HAP-1 (cell line): ENCODE data around the gene PLCH1.
A peak's percentile ranks its signal among the peaks of the same experiment; 100 is the strongest.
"Not testable (repeated sequence)": the region's sequence is repeated elsewhere in the genome, so short reads cannot be mapped to it uniquely, and the experiment has no call there.

Experiments
- DNase-seq, 2 experiments: peaks; one replicate each; pipeline ENCODE4 v3.0.0-alpha.2; 2016 to 2020; ENCODE audit warnings: low spot score in 2 of 2
- H3K27me3 ChIP-seq: fragments of 250-450 bp; sonication (Bioruptor Pico); 2 replicates; pipeline ENCODE4 v1.5.1; 2020; ENCODE audit warnings: low read depth, mild to moderate bottlenecking, moderate library complexity
- H3K36me3 ChIP-seq: fragments of 250-450 bp; sonication (Bioruptor Pico); replicated peaks from 2 replicates; pipeline ENCODE4 v1.5.1; 2020; ENCODE audit warnings: mild to moderate bottlenecking
- H3K4me1 ChIP-seq: fragments of 250-450 bp; sonication (Bioruptor Pico); 2 replicates; pipeline ENCODE4 v1.5.1; 2020; ENCODE audit warnings: mild to moderate bottlenecking
- H3K4me3 ChIP-seq: fragments of 250-450 bp; sonication (Bioruptor Pico); 2 replicates; pipeline ENCODE4 v1.5.1; 2020; ENCODE audit warnings: mild to moderate bottlenecking, moderate library complexity
- H3K9me3 ChIP-seq: fragments of 250-450 bp; sonication (Bioruptor Pico); 2 replicates; pipeline ENCODE4 v1.5.1; 2020; ENCODE audit warnings: mild to moderate bottlenecking, moderate library complexity
- in situ Hi-C: fragments of 300-500 bp; cut with MboI; formaldehyde crosslinking; loops from 3 replicates; pipeline ENCODE4 v1.14.3; 2020; ENCODE audit warnings: low sequenced_read_pairs, inconsistent platforms, mixed read lengths

Gene PLCH1

GRCh38 chr3:155398046-155398445, 346.8 kb downstream of the PLCH1 start:
- H3K4me3 ChIP-seq, result no peak overlapping the region
- in situ Hi-C loops, result no loop called here
- H3K4me1 ChIP-seq, result no peaks in the 10 kb centered on the region
- H3K27me3 ChIP-seq, result no peaks in the 10 kb centered on the region
- peaks cover 3% of the 10 kb centered on the region; the same call in 1 of the 2 replicates for H3K9me3 ChIP-seq
- no peaks in the 10 kb centered on the region for H3K36me3 ChIP-seq
- no peak for DNase-seq

GRCh38 chr3:155394896-155395295, 350.0 kb downstream of the PLCH1 start:
- H3K4me3 ChIP-seq, H3K36me3 ChIP-seq, in situ Hi-C loops, DNase-seq, H3K9me3 ChIP-seq, H3K27me3 ChIP-seq: not testable (repeated sequence)
- H3K4me1 ChIP-seq, result peaks cover 15% of the 10 kb centered on the region

- H3K36me3 ChIP-seq, result no peaks in the 10 kb centered on the region
- H3K4me3 ChIP-seq, result no peak overlapping the region
- peaks cover 15% of the 10 kb centered on the region for H3K4me1 ChIP-seq
- in situ Hi-C loops, result no loop called here
- H3K27me3 ChIP-seq, result 0 out of 2 replicates have a peak, but pooled peaks cover under 1% of the 10 kb centered on the region
- peaks cover 3% of the 10 kb centered on the region; the same call in 1 of the 2 replicates for H3K9me3 ChIP-seq
- DNase-seq, result no peak
These were observed 350.6 kb downstream of the PLCH1 start for GRCh38 chr3:155394240-155394639.

DNA sequence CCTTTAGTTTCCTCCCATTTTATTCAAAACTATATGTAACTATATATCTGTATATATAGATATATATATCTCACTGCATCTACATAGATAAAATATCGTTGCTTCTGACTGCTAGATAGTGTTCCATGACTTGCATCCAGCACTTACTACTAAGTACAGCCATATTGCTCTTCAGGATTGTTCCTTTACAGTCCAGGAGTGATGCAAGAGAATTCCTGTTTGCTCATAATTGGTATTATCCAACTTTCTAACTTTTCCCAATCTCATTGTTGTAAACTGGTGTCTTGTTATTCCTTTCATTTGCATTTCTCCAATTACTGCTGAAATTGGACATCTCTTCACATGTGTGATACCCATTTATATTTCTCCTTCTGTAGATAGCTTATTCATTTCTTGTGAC, 351.6 kb downstream of the PLCH1 start:
- DNase-seq, result no peak
- Histone ChIP-seq H3K36me3 (no peaks in the 10 kb centered on the region), H3K9me3 (peaks cover 3% of the 10 kb centered on the region; the same call in 1 of the 2 replicates), H3K4me3 (no peak overlapping the region), H3K4me1 (peaks cover 15% of the 10 kb centered on the region), H3K27me3 (0 out of 2 replicates have a peak, but pooled peaks cover 2% of the 10 kb centered on the region)
- in situ Hi-C loops, result no loop called here

- H3K4me3 ChIP-seq, result no peak overlapping the region
- H3K4me1 ChIP-seq, result peaks cover 15% of the 10 kb centered on the region
- in situ Hi-C loops, result no loop called here
- 0 out of 2 replicates have a peak, but pooled peaks cover 2% of the 10 kb centered on the region for H3K27me3 ChIP-seq
- H3K9me3 ChIP-seq, result peaks cover 3% of the 10 kb centered on the region; the same call in 1 of the 2 replicates
- H3K36me3 ChIP-seq, result no peaks in the 10 kb centered on the region
- DNase-seq, result no peak
These were observed 352.7 kb downstream of the PLCH1 start for GRCh38 chr3:155392138-155392537.

DNA sequence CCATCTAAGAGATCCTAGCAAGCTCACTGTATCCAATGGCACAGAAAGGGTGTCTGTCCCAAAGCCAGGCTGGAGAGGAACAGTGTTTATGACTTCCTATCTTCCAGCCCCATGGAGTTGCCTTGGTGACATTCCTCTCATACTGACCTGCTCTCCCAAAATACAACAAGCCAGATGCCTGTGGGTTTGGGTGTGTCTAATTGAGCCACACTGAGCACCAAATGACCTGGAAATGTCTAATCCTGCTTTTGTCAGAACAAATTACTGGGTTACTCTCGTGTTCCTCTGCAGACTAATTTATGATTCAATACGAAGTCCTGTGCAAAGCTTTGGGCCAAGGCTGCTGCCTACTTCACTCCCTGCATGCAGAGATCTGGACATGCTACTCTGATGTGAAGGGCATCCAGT, 353.3 kb downstream of the PLCH1 start:
- Histone ChIP-seq H3K27me3 (0 out of 2 replicates have a peak, but pooled peaks cover 2% of the 10 kb centered on the region), H3K9me3 (peaks cover 3% of the 10 kb centered on the region; the same call in 1 of the 2 replicates), H3K4me1 (peaks cover 15% of the 10 kb centered on the region), H3K4me3 (no peak overlapping the region), H3K36me3 (no peaks in the 10 kb centered on the region)
- DNase-seq, result peak; percentile 79 to 96
- in situ Hi-C loops, result no loop called here

DNA sequence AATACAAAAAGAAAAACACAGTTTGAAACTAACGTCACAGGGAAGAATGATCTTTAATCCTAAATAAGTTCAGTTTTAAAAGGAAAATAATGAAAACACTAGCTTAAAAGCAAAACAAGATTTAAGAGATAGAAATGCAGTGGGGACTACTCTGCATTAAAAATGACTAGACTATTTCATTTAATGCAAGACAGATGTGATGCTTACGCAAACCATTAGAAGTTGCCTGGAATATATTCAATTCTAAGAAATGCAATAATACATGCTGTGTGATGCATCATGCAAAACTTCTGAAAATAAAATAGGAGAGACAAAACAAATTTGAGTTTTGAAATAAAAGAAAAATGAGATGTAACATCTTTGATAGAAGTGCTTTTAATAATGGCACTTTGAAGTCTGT, 353.8 kb downstream of the PLCH1 start:
- H3K4me1 ChIP-seq, result peaks cover 15% of the 10 kb centered on the region
- no peaks in the 10 kb centered on the region for H3K36me3 ChIP-seq
- no peak for DNase-seq
- H3K27me3 ChIP-seq, result 0 out of 2 replicates have a peak, but pooled peaks cover 2% of the 10 kb centered on the region
- in situ Hi-C loops, result no loop called here
- peaks cover 3% of the 10 kb centered on the region; the same call in 1 of the 2 replicates for H3K9me3 ChIP-seq
- H3K4me3 ChIP-seq, result no peak overlapping the region

GRCh38 chr3:155390351-155390750, 354.5 kb downstream of the PLCH1 start:
- H3K4me3 ChIP-seq, result no peak overlapping the region
- in situ Hi-C loops, result no loop called here
- DNase-seq, result no peak
- no peaks in the 10 kb centered on the region for H3K36me3 ChIP-seq
- 0 out of 2 replicates have a peak, but pooled peaks cover 2% of the 10 kb centered on the region for H3K27me3 ChIP-seq
- peaks cover 3% of the 10 kb centered on the region; the same call in 1 of the 2 replicates for H3K9me3 ChIP-seq
- H3K4me1 ChIP-seq, result peaks cover 15% of the 10 kb centered on the region

DNA sequence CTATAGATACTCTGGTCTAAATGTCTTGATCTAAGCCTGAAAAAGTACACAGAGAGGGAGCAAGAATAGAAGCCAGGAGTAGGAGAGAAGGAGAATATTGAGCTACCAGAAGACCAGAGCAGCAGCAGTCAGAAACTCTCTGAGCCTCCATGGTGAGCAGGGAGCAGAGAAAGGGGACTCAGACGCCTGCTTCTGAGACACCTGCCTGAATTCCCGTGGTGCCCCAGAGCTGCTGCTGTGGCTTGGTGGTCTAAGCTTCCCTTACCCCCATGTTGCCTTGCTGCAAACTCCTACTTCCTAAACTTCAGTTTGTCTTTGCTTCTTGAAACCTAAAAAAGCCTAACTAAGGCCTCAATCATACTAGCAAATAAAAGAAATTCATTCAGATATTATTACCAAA, 356.5 kb downstream of the PLCH1 start:
- Histone ChIP-seq H3K4me1 (peaks cover 15% of the 10 kb centered on the region), H3K9me3 (no peaks in the 10 kb centered on the region), H3K4me3 (no peak overlapping the region), H3K36me3 (no peaks in the 10 kb centered on the region), H3K27me3 (0 out of 2 replicates have a peak, but pooled peaks cover 2% of the 10 kb centered on the region)
- in situ Hi-C loops, result loop anchor here (10.0 kb wide), 1 partner anchor 316 kb away; no protein-coding TSS in a partner anchor
- DNase-seq, result no peak

GRCh38 chr3:155387571-155387970, 357.3 kb downstream of the PLCH1 start:
- peaks cover 18% of the 10 kb centered on the region for H3K4me1 ChIP-seq
- no peak for DNase-seq
- H3K27me3 ChIP-seq, result 0 out of 2 replicates have a peak, but pooled peaks cover 2% of the 10 kb centered on the region
- H3K9me3 ChIP-seq, result no peaks in the 10 kb centered on the region
- in situ Hi-C loops, result loop anchor here (10.0 kb wide), 1 partner anchor 317 kb away; no protein-coding TSS in a partner anchor
- no peak overlapping the region for H3K4me3 ChIP-seq
- no peaks in the 10 kb centered on the region for H3K36me3 ChIP-seq

GRCh38 chr3:155386919-155387318, 358.0 kb downstream of the PLCH1 start:
- no peaks in the 10 kb centered on the region for H3K36me3 ChIP-seq
- no peak overlapping the region for H3K4me3 ChIP-seq
- peaks cover 18% of the 10 kb centered on the region for H3K4me1 ChIP-seq
- 0 out of 2 replicates have a peak, but pooled peaks cover 2% of the 10 kb centered on the region for H3K27me3 ChIP-seq
- in situ Hi-C loops, result loop anchor here (10.0 kb wide), 1 partner anchor 318 kb away; no protein-coding TSS in a partner anchor
- no peak for DNase-seq
- H3K9me3 ChIP-seq, result no peaks in the 10 kb centered on the region

GRCh38 chr3:155385896-155386625, 358.8 kb downstream of the PLCH1 start:
- Histone ChIP-seq H3K4me3 (no peak overlapping the region), H3K27me3 (0 out of 2 replicates have a peak, but pooled peaks cover 2% of the 10 kb centered on the region), H3K36me3 (no peaks in the 10 kb centered on the region), H3K9me3 (no peaks in the 10 kb centered on the region), H3K4me1 (peaks cover 10% of the 10 kb centered on the region)
- DNase-seq, result no peak
- in situ Hi-C loops, result loop anchor here (10.0 kb wide), 1 partner anchor 319 kb away; no protein-coding TSS in a partner anchor

- no peak overlapping the region for H3K4me3 ChIP-seq
- in situ Hi-C loops, result loop anchor here (10.0 kb wide), 1 partner anchor 322 kb away; no protein-coding TSS in a partner anchor
- DNase-seq, result peak; percentile 76 to 91
- H3K27me3 ChIP-seq, result no peaks in the 10 kb centered on the region
- no peaks in the 10 kb centered on the region for H3K9me3 ChIP-seq
- H3K4me1 ChIP-seq, result peaks cover 17% of the 10 kb centered on the region
- H3K36me3 ChIP-seq, result no peaks in the 10 kb centered on the region
These were observed 362.4 kb downstream of the PLCH1 start for GRCh38 chr3:155382396-155383042.
